SK-N-SH treated with all-trans-retinoic acid at 6 μM for 48 hours (cell line): ENCODE data around the gene CAPN1.

Source experiments
- ARNTL ChIP-seq: fragments of 450-650 bp; formaldehyde crosslinking; IDR thresholded peaks from 2 replicates; pipeline ENCODE4 v1.5.0; 2020; ENCODE audit warnings: low read depth, mild to moderate bottlenecking, moderate library complexity, borderline replicate concordance
- GLIS3 ChIP-seq: fragments of 250-450 bp; sonication (Bioruptor Pico); IDR thresholded peaks from 2 replicates; pipeline ENCODE4 v1.5.0; 2020; ENCODE audit warnings: mild to moderate bottlenecking, moderate library complexity
- PATZ1 ChIP-seq: fragments of 250-450 bp; sonication (Bioruptor Pico); IDR thresholded peaks from 2 replicates; pipeline ENCODE4 v1.8.0; 2020; ENCODE audit warnings: mild to moderate bottlenecking, moderate library complexity, borderline replicate concordance
- POU6F1 ChIP-seq: fragments of 250-450 bp; sonication (Bioruptor Pico); IDR thresholded peaks from 2 replicates; pipeline ENCODE4 v1.8.0; 2021; ENCODE audit warnings: low read depth, mild to moderate bottlenecking, moderate library complexity, borderline replicate concordance
- PPARA ChIP-seq: fragments of 250-450 bp; sonication (Bioruptor Pico); IDR thresholded peaks from 2 replicates; pipeline ENCODE4 v1.5.0; 2020; ENCODE audit warnings: mild to moderate bottlenecking, borderline replicate concordance
- RARB ChIP-seq: fragments of 250-450 bp; sonication (Bioruptor Pico); IDR thresholded peaks from 2 replicates; pipeline ENCODE4 v1.8.0; 2021; ENCODE audit warnings: mild to moderate bottlenecking, moderate library complexity
- TOX ChIP-seq: fragments of 250-450 bp; sonication (Bioruptor Pico); IDR thresholded peaks from 2 replicates; pipeline ENCODE4 v1.8.0; 2021; ENCODE audit warnings: mild to moderate bottlenecking, moderate library complexity, borderline replicate concordance
- ZC3H10 ChIP-seq: fragments of 250-450 bp; sonication (Bioruptor Pico); IDR thresholded peaks from 2 replicates; pipeline ENCODE4 v1.5.1; 2021; ENCODE audit warnings: mild to moderate bottlenecking, moderate library complexity

GRCh38 chr11:65133724-65134123 lies 48.0 kb upstream of the CAPN1 start:
- TF ChIP-seq ARNTL (CRISPR knock-in tag) = no peak
- no peak for TF ChIP-seq PATZ1 (CRISPR knock-in tag)
- no peak for TF ChIP-seq PPARA
- no peak for TF ChIP-seq RARB (CRISPR knock-in tag)
- no peak for TF ChIP-seq POU6F1 (CRISPR knock-in tag)
- TF ChIP-seq TOX (CRISPR knock-in tag) = no peak
- TF ChIP-seq ZC3H10 (CRISPR knock-in tag) = no peak
- no peak for TF ChIP-seq GLIS3 (CRISPR knock-in tag)
